ENCODE results near the gene FAM43A.

FAM43A gene

GRCh38 chr3:194680888-194681615, 4.6 kb upstream of the FAM43A start:
- no peak for DNase-seq

- DNase-seq, result no peak
Observed at GRCh38 chr3:194682189-194682693, 3.4 kb upstream of the FAM43A start.

- DNase-seq, result peak; percentile 81
Observed at GRCh38 chr3:194682694-194683310, 2.9 kb upstream of the FAM43A start.

GRCh38 chr3:194683380-194683779, 2.3 kb upstream of the FAM43A start:
- no peak for DNase-seq

- DNase-seq, result no peak
Observed at GRCh38 chr3:194685065-194685717, 492 bp upstream of the FAM43A start.

DNA sequence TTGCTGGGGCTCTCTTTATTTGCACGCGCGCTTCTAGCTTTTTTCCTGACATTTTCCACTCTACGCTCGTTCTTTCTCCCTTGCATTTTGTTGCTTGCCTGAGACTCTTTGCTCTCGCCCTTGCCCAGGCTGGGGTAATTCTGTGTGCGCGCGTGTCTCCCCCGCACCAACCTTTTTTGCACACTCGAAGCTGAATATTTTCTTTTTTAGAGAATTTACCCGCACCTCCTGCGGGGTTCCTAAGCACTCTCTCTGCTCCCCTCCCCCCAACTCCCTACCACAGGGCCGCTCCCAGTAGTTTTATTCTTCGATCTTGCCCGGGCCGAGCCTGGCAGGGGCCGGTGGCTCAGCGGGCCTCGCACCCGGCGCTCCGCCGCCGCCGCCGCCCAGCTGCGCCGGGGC, 732 bp downstream of the FAM43A start:
- no peak for DNase-seq

GRCh38 chr3:194686816-194687637, 1.3 kb downstream of the FAM43A start:
- DNase-seq, result no peak

DNA sequence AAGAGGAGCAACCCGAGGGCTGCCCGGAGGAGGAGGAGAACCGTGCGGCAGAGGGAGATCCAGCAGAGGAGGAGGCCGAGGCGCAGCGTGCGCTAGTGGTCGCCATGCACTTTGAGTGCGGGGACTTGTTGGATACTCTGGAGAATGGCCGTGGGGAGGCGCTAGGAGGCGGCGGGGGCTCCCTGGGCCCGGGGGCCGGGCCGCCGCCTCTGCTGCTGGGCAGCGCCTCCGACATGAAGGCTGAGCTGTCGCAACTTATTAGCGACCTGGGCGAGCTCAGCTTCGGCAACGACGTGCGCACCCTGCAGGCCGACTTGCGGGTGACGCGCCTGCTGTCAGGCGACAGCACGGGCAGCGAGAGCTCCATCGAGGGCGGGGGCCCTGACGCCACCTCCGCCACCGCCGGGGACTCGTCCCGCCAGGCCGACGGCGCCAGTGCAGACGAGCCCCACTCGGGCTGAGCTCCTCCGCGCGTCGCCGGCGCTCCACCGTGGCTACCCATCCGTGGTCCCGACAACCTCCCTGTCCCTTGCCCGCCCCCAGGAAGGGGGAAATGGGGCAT, 2.0 kb downstream of the FAM43A start:
- DNase-seq, result peak; percentile 34

DNA sequence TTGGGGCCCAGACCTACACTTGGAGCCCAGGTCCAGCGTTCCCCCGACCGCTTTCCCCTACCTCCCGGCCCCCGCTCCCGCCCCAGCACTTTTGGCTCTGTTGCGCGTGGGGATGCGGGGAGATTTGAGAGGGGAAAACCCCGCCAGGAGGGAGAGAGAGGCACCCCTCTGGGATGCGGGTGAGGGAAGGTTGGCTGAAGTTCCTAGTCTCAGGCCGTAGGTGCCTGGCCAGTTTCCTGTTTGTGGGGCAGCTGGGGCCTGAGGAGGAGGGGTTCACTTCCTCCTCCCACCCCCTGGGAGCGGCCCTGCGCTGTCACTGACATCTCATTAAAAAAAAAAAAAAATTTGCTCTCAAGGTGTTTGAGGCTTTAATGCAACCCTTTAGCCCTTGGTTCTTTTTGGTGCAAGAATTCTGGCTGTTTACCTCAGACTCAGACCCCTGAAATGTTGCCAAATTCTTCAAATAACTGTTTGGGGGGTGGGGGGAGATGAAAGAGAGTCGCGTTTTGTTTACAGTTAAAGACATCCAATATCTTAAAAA, 2.6 kb downstream of the FAM43A start:
- peak; percentile 20 for DNase-seq

GRCh38 chr3:194688946-194689345, 3.3 kb downstream of the FAM43A start:
- no peak for DNase-seq

DNA sequence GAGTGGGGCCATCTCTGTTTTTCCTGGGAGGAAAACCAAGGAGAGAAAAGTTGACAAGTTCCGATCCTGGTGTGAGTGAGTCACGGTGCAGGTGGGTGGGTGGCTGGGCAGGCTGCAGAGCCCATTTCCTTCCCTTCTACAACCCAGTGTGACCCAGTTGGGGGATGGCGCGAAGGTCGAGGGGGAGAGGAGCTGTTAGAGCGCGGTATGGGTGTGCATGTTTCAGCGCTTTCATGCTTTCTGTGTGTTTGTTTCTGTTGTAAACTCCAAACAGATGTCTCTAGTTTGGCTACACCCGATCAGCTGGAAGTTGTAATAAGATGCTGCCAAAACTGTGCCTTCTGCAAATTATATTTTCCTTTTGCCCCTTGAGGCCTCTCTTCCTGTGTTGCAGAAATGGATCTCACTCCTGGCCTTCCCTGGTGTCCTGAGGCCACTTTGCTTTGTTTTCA, 3.8 kb downstream of the FAM43A start:
- no peak for DNase-seq

GRCh38 chr3:194690501-194691372, 5.1 kb downstream of the FAM43A start:
- DNase-seq, result no peak

- no peak for DNase-seq
Observed at GRCh38 chr3:194691481-194692283, 6.0 kb downstream of the FAM43A start.

DNA sequence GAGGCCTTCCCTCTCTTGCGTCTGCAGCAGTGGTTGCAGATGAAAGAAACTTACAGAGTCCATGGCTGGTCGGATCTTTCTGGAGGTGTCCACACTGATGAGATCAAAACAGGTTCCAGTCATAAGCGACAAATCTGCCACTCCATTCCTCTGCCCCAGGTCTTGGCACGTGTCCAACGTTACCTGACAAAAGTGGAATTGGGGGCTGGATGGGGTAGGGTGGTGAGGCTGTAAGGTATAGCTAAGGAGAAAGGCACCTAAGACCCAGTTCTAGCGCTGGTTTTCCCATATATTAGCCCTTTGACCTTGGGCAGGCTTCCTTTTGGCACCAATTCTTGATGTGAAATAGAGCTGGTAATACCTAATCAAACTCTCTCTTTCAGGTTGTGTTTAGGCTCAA, 11.0 kb downstream of the FAM43A start:
- no peak for DNase-seq

DNA sequence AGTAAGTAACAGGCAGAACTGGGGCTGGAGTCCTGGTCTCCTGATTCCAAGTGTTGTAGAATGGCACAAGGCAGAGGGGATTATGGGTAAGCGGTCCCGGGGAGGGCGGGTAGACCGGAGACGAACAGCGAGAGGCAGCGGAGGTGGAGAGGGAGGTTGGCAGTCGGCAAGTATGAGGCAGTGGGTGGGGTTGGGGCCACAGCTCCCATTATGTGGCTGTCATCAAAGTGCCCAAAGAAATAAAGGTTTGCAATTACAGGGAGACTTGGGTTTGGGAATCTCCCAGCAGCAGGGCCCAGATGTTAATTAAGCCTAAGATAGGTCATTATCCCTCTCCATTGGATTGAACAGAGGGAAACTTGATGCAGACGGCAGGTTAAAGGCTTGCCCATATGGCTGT, 16.9 kb downstream of the FAM43A start:
- DNase-seq, result no peak

DNA sequence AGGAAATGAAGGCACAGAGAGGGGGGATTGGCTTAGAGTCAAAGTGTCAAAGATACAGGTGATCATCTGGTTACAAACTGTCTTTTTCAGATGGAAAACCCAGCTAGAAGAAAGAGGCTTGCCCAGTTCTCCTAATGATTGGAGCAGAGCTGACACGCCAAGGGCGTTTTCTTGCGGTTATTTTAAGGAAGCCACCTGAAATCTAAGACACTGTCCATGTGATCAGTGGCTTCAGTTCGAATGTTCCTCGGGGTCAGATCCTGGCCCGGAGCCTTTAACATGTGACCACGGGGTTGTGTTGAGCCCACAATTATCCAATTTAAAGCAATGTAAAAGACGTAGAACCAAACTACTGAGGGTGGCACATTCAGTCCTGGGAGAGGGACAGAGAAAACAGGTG, 19.5 kb downstream of the FAM43A start:
- no peak for DNase-seq

GRCh38 chr3:194705761-194706160, 20.1 kb downstream of the FAM43A start:
- DNase-seq, result no peak

- no peak for DNase-seq
Observed at GRCh38 chr3:194707147-194707540, 21.5 kb downstream of the FAM43A start.

- peak; percentile 14 for DNase-seq
Observed at GRCh38 chr3:194711286-194711685, 25.6 kb downstream of the FAM43A start.

- peak; percentile 81 for DNase-seq
Observed at GRCh38 chr3:194711913-194712312, 26.2 kb downstream of the FAM43A start.
